ENCODE results near the gene RNPS1.

Gene RNPS1

GRCh38 chr16:2236337-2237101, 31.4 kb downstream of the RNPS1 start, which contains the start of gene DNASE1L2:
Gene DNASE1L2 (plus strand): TSS chr16:2236444. CDS start chr16:2236817, 373 bp downstream.
- DNase-seq (ENCODE audit: low read depth in 4 of 4, low spot score in 1 of 4): no peak

GRCh38 chr16:2235695-2236336, 32.1 kb downstream of the RNPS1 start:
- DNase-seq (ENCODE audit: low read depth in 4 of 4, low spot score in 1 of 4): no peak

GRCh38 chr16:2235234-2235651, 32.7 kb downstream of the RNPS1 start:
- no peak for DNase-seq (ENCODE audit: low read depth in 4 of 4, low spot score in 1 of 4)

GRCh38 chr16:2234813-2235170, 33.1 kb downstream of the RNPS1 start:
- no peak for DNase-seq (ENCODE audit: low read depth in 4 of 4, low spot score in 1 of 4)

- DNase-seq (ENCODE audit: low read depth in 4 of 4, low spot score in 1 of 4): no peak
These were observed 33.8 kb downstream of the RNPS1 start for GRCh38 chr16:2233872-2234812.

GRCh38 chr16:2233046-2233775, 34.7 kb downstream of the RNPS1 start:
- DNase-seq (ENCODE audit: low read depth in 4 of 4, low spot score in 1 of 4): no peak

GRCh38 chr16:2232094-2232990, 35.6 kb downstream of the RNPS1 start:
- DNase-seq (ENCODE audit: low read depth in 4 of 4, low spot score in 1 of 4): no peak

- no peak for DNase-seq (ENCODE audit: low read depth in 4 of 4, low spot score in 1 of 4)
These were observed 36.7 kb downstream of the RNPS1 start for GRCh38 chr16:2231016-2231931.

GRCh38 chr16:2230376-2230775, 37.5 kb downstream of the RNPS1 start:
- no peak for DNase-seq (ENCODE audit: low read depth in 4 of 4, low spot score in 1 of 4)

GRCh38 chr16:2229632-2230250, 38.2 kb downstream of the RNPS1 start:
- no peak for DNase-seq (ENCODE audit: low read depth in 4 of 4, low spot score in 1 of 4)

GRCh38 chr16:2229091-2229490, 38.8 kb downstream of the RNPS1 start:
- no peak for DNase-seq (ENCODE audit: low read depth in 4 of 4, low spot score in 1 of 4)

- no peak for DNase-seq (ENCODE audit: low read depth in 4 of 4, low spot score in 1 of 4)
These were observed 39.6 kb downstream of the RNPS1 start for GRCh38 chr16:2228161-2228824.

GRCh38 chr16:2226918-2227317, 41.0 kb downstream of the RNPS1 start:
- no peak for DNase-seq (ENCODE audit: low read depth in 4 of 4, low spot score in 1 of 4)

- no peak for DNase-seq (ENCODE audit: low read depth in 4 of 4, low spot score in 1 of 4)
These were observed 41.6 kb downstream of the RNPS1 start for GRCh38 chr16:2226245-2226793.

GRCh38 chr16:2223942-2224486, 43.9 kb downstream of the RNPS1 start:
- DNase-seq (ENCODE audit: low read depth in 4 of 4, low spot score in 1 of 4): no peak

GRCh38 chr16:2223221-2223941, 44.5 kb downstream of the RNPS1 start, which contains the start of gene E4F1:
Gene E4F1 (plus strand): TSS chr16:2223591. CDS start chr16:2223614, 23 bp downstream.
- peak; percentile 99 to 100 (median 100) for DNase-seq (ENCODE audit: low read depth in 4 of 4, low spot score in 1 of 4)
